Measurements from ENCODE around the gene RPL10.

The RPL10 gene

DNA sequence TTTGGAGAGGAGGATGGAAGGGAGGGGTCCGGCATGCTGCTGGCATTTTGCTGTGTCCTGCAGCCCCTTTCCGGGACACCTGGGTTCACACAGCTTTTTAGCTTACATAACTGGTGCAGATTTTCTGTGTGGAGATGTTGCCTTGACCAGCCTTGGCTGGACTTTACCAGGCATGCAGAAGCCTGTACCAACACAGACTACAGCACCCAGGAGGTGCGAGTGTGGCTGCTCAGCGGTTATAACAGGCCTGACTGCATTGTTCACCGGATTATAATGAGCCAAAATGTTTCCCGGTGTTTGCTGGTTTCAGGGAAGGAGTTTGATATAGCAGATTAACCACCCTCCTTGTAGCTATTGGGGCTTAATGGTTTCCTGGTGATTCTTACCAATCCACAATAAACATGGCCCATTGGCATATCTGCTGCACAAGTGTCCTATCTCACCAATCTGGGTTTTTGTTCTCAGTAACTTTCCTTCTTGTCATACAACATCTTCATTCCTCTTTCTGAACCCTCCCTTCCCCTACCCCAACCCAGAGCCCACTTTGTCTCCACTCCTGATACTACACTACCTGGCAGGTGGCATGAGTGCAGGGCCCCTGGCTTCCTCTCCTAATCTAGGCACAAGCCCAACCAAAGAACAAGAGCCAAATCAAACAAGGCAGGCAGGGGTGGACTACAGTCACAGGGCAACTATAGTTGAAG, 3.9 kb downstream of the RPL10 start:
- peak; percentile 25 for DNase-seq

GRCh38 chrX:154402622-154403127, 4.5 kb downstream of the RPL10 start:
- no peak for DNase-seq

DNA sequence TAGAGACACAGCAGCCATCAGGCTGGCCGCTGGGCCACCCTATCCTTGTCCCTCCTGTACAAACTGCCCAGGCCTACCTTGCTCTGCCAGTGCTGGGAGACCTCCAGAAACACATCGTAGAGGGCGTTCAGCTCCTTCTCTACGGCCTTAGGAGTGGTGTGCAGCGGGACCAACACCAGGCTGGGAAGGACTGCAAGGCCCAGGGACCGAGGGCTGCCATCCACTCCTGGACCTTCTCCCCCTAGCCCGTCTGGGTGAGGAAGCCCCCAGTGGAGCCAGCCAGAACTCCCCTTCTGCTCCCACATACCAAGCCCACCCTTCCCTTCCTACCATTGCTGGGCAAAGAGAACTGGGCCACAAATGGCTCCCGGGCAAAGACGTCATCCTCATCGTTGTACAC, 5.0 kb downstream of the RPL10 start:
- DNase-seq: no peak

DNA sequence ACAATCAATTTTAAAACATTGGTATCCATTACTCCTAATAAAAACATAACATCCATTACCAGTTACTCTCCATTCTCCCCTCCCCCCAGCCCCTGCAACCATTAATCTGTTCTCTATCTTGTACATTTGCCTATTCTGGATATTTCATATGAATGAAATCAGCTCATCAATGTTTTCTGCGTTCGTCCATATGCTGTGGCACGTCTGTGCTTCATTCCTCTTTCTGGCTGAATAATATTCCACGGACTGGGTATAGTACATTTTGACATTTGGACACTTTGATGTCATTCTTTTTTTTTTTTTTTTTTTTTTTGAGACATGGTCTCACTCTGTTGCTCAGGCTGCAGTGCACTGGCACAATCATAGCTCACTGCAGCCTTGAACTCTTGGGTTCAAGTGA, 5.7 kb downstream of the RPL10 start:
- no peak for DNase-seq

DNA sequence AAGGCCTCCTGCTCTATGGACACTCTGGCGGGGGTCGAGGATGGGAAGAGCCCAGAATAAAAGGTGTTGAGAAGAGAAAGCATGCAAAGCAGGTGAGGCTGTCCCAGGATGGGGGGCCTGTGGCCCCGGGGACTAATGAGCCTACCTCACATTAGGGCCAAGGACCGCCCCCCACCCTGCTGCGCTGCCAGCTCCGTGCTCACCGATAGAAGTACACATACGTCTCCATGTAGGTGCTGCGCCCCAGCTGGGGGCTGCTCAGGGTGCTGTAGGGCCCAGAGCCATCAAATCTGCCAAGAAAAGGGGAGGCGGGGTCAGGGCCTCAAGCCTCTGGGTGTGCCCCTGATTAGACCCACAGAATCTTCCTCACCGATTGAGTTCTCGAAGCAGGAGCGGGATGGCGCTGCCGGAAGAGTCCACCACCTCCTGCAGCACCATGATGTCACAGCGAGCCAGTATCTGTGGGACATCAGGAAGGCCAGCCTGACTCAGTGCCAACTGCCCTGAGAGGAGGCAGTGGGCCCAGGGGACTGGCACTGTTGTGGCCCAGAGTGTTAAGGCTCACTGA, 6.5 kb downstream of the RPL10 start:
- no peak for DNase-seq

DNA sequence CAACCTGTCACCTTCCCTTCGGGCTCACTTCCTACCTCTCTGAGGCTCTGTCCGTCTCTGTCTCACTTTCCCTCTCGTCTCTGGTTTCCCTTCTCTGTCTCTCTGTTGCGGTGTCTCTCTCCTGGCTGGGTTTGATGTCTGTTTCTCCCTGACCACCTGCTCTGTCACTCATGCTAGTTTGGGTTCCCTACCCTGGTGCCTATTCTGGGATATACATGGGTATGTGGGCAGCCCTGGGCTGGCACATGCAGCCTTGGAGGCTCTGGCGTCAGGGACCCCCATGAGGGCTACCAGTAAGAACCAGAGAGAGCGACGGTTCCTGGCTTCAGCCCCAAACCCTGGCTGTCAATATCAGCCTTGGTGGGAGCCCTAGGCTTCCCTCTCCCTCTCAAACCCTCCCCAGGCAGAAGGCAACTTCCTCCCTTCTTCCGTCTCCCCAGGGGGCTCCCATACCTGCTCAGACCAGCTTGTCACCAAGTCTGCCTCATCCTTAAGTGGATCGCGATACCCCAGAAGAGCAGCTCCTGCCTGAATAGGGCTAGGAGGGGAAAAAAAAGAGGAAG, 10.6 kb downstream of the RPL10 start:
- DNase-seq: no peak

DNA sequence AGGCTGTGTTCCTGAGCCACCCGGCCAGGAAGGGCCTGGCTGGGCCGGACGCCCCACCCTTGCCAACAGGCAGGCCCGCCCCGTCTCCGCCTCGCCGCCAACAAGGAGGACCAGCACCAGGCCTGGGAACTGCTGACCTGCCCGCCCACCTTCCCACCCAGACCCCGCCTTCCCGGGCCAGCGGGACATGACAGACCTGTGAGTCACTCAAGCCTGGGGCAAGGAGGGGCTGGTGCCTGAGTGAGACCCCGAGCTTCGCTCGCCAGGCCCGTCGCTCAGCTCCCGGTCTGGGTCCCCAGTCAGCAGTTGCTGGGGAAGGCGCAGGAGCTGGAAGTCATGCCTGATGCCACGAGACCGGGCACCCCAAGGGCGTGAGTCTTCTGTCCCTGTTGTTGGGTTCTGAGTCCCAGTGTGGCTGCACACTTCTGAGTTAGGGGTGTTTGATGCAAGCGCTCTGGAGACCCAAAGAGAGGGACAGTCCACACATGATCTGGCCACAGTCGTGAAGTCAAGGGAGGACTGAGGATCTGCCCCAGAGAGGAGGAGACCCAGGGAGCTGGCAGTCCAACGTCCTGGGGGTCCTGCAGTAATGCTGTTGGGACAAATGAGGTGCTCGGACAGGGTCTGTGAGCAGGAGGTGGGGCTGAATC, 11.2 kb downstream of the RPL10 start, which contains the start of gene DNASE1L1:
Gene DNASE1L1 (minus strand): TSS at position 33 of the 650 bp plus-strand sequence. CDS start 3,686 bp downstream, outside the sequence.
- peak; percentile 34 for DNase-seq

DNA sequence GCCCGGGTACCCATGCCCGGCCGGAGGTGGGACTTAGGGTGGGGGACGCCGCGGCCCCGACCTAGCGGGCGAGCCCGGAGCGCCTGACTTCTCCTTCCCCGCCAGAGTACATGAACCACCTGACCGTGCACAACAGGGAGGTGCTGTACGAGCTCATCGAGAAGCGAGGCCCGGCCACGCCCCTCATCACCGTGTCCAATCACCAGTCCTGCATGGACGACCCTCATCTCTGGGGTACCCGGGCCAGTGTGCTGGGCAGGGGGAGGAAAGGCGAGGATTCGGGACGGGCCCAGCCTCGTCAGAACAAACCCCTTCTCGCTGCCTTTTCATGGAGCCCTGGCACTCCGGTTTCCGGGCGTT, 13.8 kb downstream of the RPL10 start:
- peak; percentile 66 for DNase-seq

DNA sequence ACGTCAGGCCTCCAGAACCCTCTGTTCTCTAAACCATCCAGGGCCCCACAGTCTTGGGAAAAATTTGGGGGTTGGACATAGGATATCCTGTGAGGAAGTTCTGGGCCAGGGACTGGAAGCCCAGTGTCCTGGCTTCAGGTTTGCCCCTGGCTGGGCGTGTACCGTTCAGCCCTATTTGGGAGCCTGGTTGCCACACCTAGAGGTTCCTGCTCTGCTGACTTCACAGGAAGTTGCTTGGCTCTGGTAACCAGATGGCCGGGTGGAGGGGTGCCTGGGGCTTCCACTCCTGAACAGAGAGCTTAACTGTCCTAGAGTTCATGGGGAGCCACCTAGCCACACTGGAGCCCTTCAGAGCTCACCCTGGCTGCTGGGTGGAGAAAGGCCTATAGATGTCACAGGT, 14.3 kb downstream of the RPL10 start:
- DNase-seq: peak; percentile 58

DNA sequence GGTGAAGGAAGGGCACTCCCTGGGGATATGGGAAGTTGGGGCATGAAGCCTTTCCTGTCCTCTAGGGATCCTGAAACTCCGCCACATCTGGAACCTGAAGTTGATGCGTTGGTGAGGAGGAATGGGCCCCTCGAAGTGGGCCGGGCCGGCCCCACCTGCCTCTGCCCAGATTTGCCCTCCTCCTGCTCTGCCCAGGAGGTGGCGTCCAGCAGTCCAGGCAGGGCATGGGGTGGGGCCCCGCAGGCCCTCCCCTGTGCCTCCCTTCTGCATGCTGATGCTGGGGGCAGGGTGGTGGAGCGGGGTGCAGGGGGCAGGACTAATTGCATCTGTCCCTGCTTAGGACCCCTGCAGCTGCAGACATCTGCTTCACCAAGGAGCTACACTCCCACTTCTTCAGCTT, 15.0 kb downstream of the RPL10 start:
- DNase-seq: no peak

- DNase-seq: no peak
Observed at GRCh38 chrX:154417157-154417556, 19.0 kb downstream of the RPL10 start.

DNA sequence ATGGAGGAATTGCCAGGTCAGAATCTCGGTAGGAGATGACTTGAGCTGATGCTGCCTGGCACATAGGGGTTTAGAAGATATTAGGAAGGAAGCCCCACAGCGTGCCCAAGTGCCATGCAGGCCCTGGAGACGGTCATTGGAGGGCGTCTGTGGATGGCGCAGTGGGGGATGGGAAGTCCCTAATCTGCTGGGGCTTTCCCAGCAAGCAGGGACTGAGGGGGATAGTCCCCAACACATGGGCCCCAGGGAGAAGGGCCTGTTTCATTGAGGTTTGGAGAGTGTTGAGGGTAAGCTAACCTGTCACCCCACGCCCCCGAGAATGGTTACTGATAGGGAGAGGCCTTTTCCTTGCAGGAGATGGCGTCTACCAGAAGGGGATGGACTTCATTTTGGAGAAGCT, 21.0 kb downstream of the RPL10 start:
- DNase-seq: no peak

GRCh38 chrX:154419688-154420401, 21.7 kb downstream of the RPL10 start:
- no peak for DNase-seq

- DNase-seq: no peak
Observed at GRCh38 chrX:154420402-154420756, 22.2 kb downstream of the RPL10 start.

GRCh38 chrX:154426916-154427770, 29.0 kb downstream of the RPL10 start:
- no peak for DNase-seq

- DNase-seq: peak; percentile 94
Observed at GRCh38 chrX:154428176-154429171, 30.3 kb downstream of the RPL10 start, which contains the start of gene ATP6AP1. ATP6AP1 (plus strand) TSS chrX:154428677; CDS start chrX:154428693, 16 bp downstream.

GRCh38 chrX:154429711-154430110, 31.5 kb downstream of the RPL10 start:
- DNase-seq: no peak

- no peak for DNase-seq
Observed at GRCh38 chrX:154430479-154430878, 32.3 kb downstream of the RPL10 start.

- DNase-seq: no peak
Observed at GRCh38 chrX:154430916-154431315, 32.7 kb downstream of the RPL10 start.

- no peak for DNase-seq
Observed at GRCh38 chrX:154431341-154431740, 33.2 kb downstream of the RPL10 start.

GRCh38 chrX:154432210-154432609, 34.0 kb downstream of the RPL10 start:
- DNase-seq: no peak
